Panc1 (cell line): ENCODE data around the gene GPRIN1. TPM values are rescaled to one million over a fixed set of nuclear protein-coding genes. Genes with fewer than 3 reads are reported as not detected.

Experiments used
- ATAC-seq: fragments of 200-7000 bp; cut with Tn5 transposase; 2 replicates; pipeline ENCODE4 v1.9.1; 2020; ENCODE audit warnings: mild to moderate bottlenecking, moderate library complexity
- BruUV-seq: library from RNA; stranded (reverse); fragments of 400-500 nt; replicated peaks from 2 replicates; lab custom pipeline; 2021; lab: Mats Ljungman, UMichigan
- CTCF ChIA-PET: fragments of 300-600 bp; sonication (Branson Sonifier 250); formaldehyde crosslinking; loops from one replicate; lab custom pipeline; 2022; ENCODE audit warnings: antibody characterized with exemption; lab: Charles Lee
- POLR2A ChIA-PET: fragments of 300-600 bp; sonication (Branson Sonifier 250); formaldehyde crosslinking; loops from one replicate; lab custom pipeline; 2022; ENCODE audit warnings: antibody characterized with exemption; lab: Charles Lee
- DNase-seq: peaks from one replicate; pipeline ENCODE4 v3.0.0-alpha.2; 2010; ENCODE audit warnings: low read depth, low spot score
- H3K27ac ChIP-seq: 2 replicates; pipeline ENCODE4 v1.5.1; 2011; ENCODE audit warnings: mild to moderate bottlenecking, low read length, inconsistent platforms
- H3K27me3 ChIP-seq: fragments of 200-500 bp; sonication (Bioruptor generic); 2 replicates; pipeline ENCODE4 v1.6.0; 2014; ENCODE audit warnings: low read length, inconsistent platforms; ENCODE audit not compliant: control insufficient read depth, insufficient read depth
- H3K36me3 ChIP-seq: fragments of 200-500 bp; sonication (Bioruptor generic); 2 replicates; pipeline ENCODE4 v1.5.1; 2014; ENCODE audit warnings: inconsistent platforms, mild to moderate bottlenecking, low read length, moderate library complexity; ENCODE audit not compliant: control insufficient read depth, insufficient read depth
- H3K4me1 ChIP-seq: 2 replicates; pipeline ENCODE4 v1.5.1; 2011; ENCODE audit warnings: inconsistent platforms, mild to moderate bottlenecking, low read length, moderate library complexity; ENCODE audit not compliant: control insufficient read depth, insufficient read depth
- H3K4me3 ChIP-seq, 2 experiments: 2 replicates each; pipeline ENCODE4 v1.5.1; 2011 to 2012; ENCODE audit warnings: low read depth in 2 of 2, low read length in 2 of 2, mild to moderate bottlenecking in 2 of 2, inconsistent platforms in 1 of 2, moderate library complexity in 1 of 2
- H3K9me3 ChIP-seq: fragments of 200-500 bp; sonication (Bioruptor generic); 2 replicates; pipeline ENCODE4 v1.5.1; 2014; ENCODE audit warnings: low read depth, mild to moderate bottlenecking, inconsistent platforms, low read length, moderate library complexity; ENCODE audit not compliant: control insufficient read depth, insufficient read depth
- CTCF ChIP-seq: fragments of 450-650 bp; IDR thresholded peaks from 2 replicates; pipeline ENCODE4 v1.5.1; 2017; ENCODE audit warnings: mild to moderate bottlenecking
- POLR2AphosphoS5 ChIP-seq: IDR thresholded peaks from 2 replicates; pipeline ENCODE4 v1.6.1; 2012; ENCODE audit warnings: mild to moderate bottlenecking, low read depth, low read length, moderate library complexity
- REST ChIP-seq, 2 experiments: IDR thresholded peaks; 2 replicates each; pipeline ENCODE4 v1.6.1; 2011 to 2012; ENCODE audit warnings: low read depth in 2 of 2, control low read depth in 1 of 2, low read length in 1 of 2, mild to moderate bottlenecking in 1 of 2, moderate library complexity in 1 of 2; ENCODE audit not compliant: insufficient read depth in 1 of 2
- SIN3A ChIP-seq: IDR thresholded peaks from 2 replicates; pipeline ENCODE4 v1.6.1; 2012; ENCODE audit warnings: low read depth, mild to moderate bottlenecking, low read length, moderate library complexity, borderline replicate concordance; ENCODE audit not compliant: insufficient read depth
- TCF7L2 ChIP-seq: IDR thresholded peaks from 2 replicates; pipeline ENCODE4 v1.6.1; 2011; ENCODE audit warnings: mild to moderate bottlenecking, low read depth, low read length, inconsistent platforms
- in situ Hi-C: cut with HindIII; loops from 2 replicates; pipeline ENCODE4 v1.10.0; 2016; ENCODE audit warnings: low sequenced_read_pairs, low pct_unique_long_range_greater_than_20kb
- intact Hi-C: fragments of 100-400 bp; cut with micrococcal nuclease; formaldehyde crosslinking; loops from one replicate; pipeline ENCODE4 v1.10.0; 2022; ENCODE audit not compliant: unreplicated experiment
- total RNA-seq: library from RNA; stranded (reverse); gene quantifications from one replicate; pipeline ENCODE4 v1.2.1, GENCODE V29; 2021; ENCODE audit not compliant: unreplicated experiment

GPRIN1 gene
- total RNA-seq, 1 experiment from 2014 or later, result 18.9 TPM

- no peaks in the 10 kb centered on the region for H3K9me3 ChIP-seq
- ATAC-seq (no peak), DNase-seq (no peak)
- CTCF ChIA-PET, result no interaction called here
- BruUV-seq, result no TSS peak
- H3K27me3 ChIP-seq, result peaks cover 14% of the 10 kb centered on the region; the same call in 1 of the 2 replicates
- no peaks in the 10 kb centered on the region for H3K36me3 ChIP-seq
- POLR2A ChIA-PET, result no interaction called here
- no peaks in the 10 kb centered on the region for H3K4me1 ChIP-seq
- TF ChIP-seq REST (IDR thresholded peaks at IDR 0.05; ENCODE audit: insufficient read depth in 1 of 2, low read depth in 2 of 2, low read length in 1 of 2) (no peak), POLR2AphosphoS5 (no peak), CTCF (no peak), SIN3A (no peak), TCF7L2 (no peak)
- H3K27ac ChIP-seq, result no peak overlapping the region
- intact Hi-C loops (no loop called here), in situ Hi-C loops (no loop called here)
- H3K4me3 ChIP-seq, result no peak overlapping the region
Measured at GRCh38 chr5:176632745-176633144, 22.8 kb upstream of the GPRIN1 start.

GRCh38 chr5:176631383-176632200 lies 21.6 kb upstream of the GPRIN1 start:
- ChIA-PET POLR2A (no interaction called here), CTCF (no interaction called here)
- in situ Hi-C loops, result no loop called here
- H3K9me3 ChIP-seq, result no peaks in the 10 kb centered on the region
- BruUV-seq, result no TSS peak
- H3K4me3 ChIP-seq, result no peak overlapping the region
- H3K27me3 ChIP-seq, result peaks cover 14% of the 10 kb centered on the region; the same call in 1 of the 2 replicates
- H3K4me1 ChIP-seq, result no peaks in the 10 kb centered on the region; the same call in 1 of the 2 replicates
- ATAC-seq, result no peak
- DNase-seq, result no peak
- H3K27ac ChIP-seq, result no peak overlapping the region
- no peak for TF ChIP-seq CTCF
- TF ChIP-seq REST (IDR thresholded peaks at IDR 0.05; ENCODE audit: insufficient read depth in 1 of 2, low read depth in 2 of 2, low read length in 1 of 2), result no peak
- no peak for TF ChIP-seq TCF7L2
- TF ChIP-seq SIN3A, result no peak
- TF ChIP-seq POLR2AphosphoS5, result no peak
- H3K36me3 ChIP-seq, result no peaks in the 10 kb centered on the region
- intact Hi-C loops, result no loop called here
